BLaER1 (cell line): ENCODE data around the gene SLIT3.

Experiments
- H3K27ac ChIP-seq: shearing (Covaris generic); formaldehyde crosslinking; 2 replicates; pipeline ENCODE4 v1.8.1; 2022
- H3K27me3 ChIP-seq: shearing (Covaris generic); formaldehyde crosslinking; 2 replicates; pipeline ENCODE4 v1.8.1; 2022
- H3K36me3 ChIP-seq: shearing (Covaris generic); formaldehyde crosslinking; 2 replicates; pipeline ENCODE4 v1.8.1; 2022
- H3K4me1 ChIP-seq: shearing (Covaris generic); formaldehyde crosslinking; 2 replicates; pipeline ENCODE4 v1.8.1; 2022
- H3K4me2 ChIP-seq: shearing (Covaris generic); formaldehyde crosslinking; 2 replicates; pipeline ENCODE4 v1.8.1; 2022
- H3K4me3 ChIP-seq: shearing (Covaris generic); formaldehyde crosslinking; 2 replicates; pipeline ENCODE4 v1.8.1; 2022
- H3K9ac ChIP-seq: shearing (Covaris generic); formaldehyde crosslinking; 2 replicates; pipeline ENCODE4 v1.8.1; 2022
- H3K9me3 ChIP-seq: shearing (Covaris generic); formaldehyde crosslinking; 2 replicates; pipeline ENCODE4 v1.8.1; 2022
- H4K20me1 ChIP-seq: shearing (Covaris generic); formaldehyde crosslinking; 2 replicates; pipeline ENCODE4 v1.8.1; 2022
- Cebpa-rat ChIP-seq: shearing (Covaris generic); IDR thresholded peaks from 2 replicates; pipeline ENCODE4 v1.8.1; 2022

The SLIT3 gene

DNA sequence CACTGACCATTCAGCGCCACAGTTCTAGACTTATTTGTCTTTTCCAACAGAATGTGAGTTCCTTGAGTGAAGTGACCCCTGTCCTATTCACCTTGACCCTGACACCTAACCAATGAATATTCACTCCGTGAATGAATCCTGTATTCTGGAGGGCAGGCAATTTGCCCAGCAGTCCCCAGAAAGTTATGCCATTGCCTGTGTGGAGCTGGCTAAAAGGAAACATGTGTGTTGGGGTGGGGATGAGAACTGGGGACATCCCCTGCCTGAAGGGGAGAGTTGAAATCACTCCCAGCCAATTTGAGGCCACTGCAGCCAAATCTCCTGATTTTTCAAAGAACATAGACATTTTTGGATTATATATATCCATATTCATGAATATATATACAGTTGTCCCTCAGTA lies 199.0 kb downstream of the SLIT3 start:
- no peaks in the 10 kb centered on the region for H3K36me3 ChIP-seq
- TF ChIP-seq Cebpa-rat, result no peak
- no peaks in the 10 kb centered on the region for H3K9me3 ChIP-seq
- no peaks in the 10 kb centered on the region for H4K20me1 ChIP-seq
- no peak overlapping the region for H3K4me3 ChIP-seq
- H3K4me1 ChIP-seq, result peaks cover 25% of the 10 kb centered on the region
- no peak overlapping the region for H3K27ac ChIP-seq
- no peak overlapping the region for H3K9ac ChIP-seq
- 0 out of 2 replicates have a peak, but pooled peaks cover 3% of the 10 kb centered on the region for H3K27me3 ChIP-seq
- no peak overlapping the region for H3K4me2 ChIP-seq

GRCh38 chr5:169100735-169101075 lies 200.2 kb downstream of the SLIT3 start:
- Histone ChIP-seq H3K36me3 (no peaks in the 10 kb centered on the region), H3K27me3 (no peaks in the 10 kb centered on the region), H3K9ac (no peak overlapping the region), H3K4me1 (peaks cover 25% of the 10 kb centered on the region), H4K20me1 (no peaks in the 10 kb centered on the region), H3K4me3 (no peak overlapping the region), H3K9me3 (no peaks in the 10 kb centered on the region), H3K27ac (no peak overlapping the region), H3K4me2 (no peak overlapping the region)
- TF ChIP-seq Cebpa-rat, result no peak

DNA sequence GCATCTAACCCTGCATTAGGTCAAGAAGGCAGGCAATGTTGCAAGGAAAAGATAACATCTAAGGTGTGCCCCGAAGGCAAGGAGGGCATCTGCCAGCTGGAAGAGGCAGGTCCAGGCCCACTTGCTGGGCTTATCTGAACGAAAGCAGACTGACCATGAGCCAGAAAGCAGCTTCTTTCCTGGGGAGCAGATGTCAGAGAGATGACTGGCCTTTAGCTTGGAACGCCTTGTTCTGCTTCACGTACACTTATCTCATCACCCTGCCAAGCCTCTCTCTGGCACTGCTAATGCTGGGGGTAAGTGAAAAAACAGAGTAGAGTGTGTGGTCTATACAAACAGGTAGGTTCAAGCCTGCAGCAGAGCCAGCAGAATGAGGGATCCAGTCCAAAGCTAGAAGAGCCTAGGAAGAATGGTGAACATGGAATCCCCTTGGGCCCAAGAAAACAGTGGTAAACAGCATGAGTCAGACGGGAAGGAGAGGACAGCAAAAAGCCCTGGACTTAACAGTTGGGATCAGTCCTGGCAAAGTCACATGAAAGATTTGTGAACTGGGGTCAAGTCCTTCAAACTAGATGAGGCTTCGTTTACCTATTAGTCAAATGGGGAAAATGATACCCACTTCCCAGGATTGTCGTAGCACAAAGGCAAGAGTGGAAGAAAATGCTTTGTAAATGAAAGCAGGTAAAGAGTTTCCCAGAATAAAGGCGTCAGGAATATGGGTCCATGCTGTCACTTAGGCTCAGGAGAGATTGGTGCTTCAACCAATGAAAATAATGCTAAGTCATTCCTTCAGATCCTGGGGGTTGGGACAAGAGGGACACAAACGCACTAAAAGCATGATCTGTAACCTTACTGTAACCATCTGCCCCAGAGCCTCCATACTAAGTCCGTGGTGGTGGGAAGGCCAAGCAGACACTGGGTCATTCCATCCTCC lies 200.9 kb downstream of the SLIT3 start:
- Histone ChIP-seq H3K4me3 (no peak overlapping the region), H4K20me1 (no peaks in the 10 kb centered on the region), H3K4me2 (no peak overlapping the region), H3K4me1 (peaks cover 21% of the 10 kb centered on the region), H3K9ac (no peak overlapping the region), H3K36me3 (no peaks in the 10 kb centered on the region), H3K27ac (no peak overlapping the region), H3K9me3 (no peaks in the 10 kb centered on the region), H3K27me3 (no peaks in the 10 kb centered on the region)
- TF ChIP-seq Cebpa-rat, result no peak

GRCh38 chr5:169098331-169099121 lies 202.4 kb downstream of the SLIT3 start:
- H3K4me2 ChIP-seq, result no peak overlapping the region
- H3K9me3 ChIP-seq, result no peaks in the 10 kb centered on the region
- H3K36me3 ChIP-seq, result no peaks in the 10 kb centered on the region
- H3K4me3 ChIP-seq, result no peak overlapping the region
- H3K27me3 ChIP-seq, result no peaks in the 10 kb centered on the region
- H3K27ac ChIP-seq, result no peak overlapping the region
- TF ChIP-seq Cebpa-rat, result no peak
- H3K4me1 ChIP-seq, result peaks cover 8% of the 10 kb centered on the region; the same call in 1 of the 2 replicates
- H4K20me1 ChIP-seq, result no peaks in the 10 kb centered on the region
- no peak overlapping the region for H3K9ac ChIP-seq

GRCh38 chr5:169097374-169098326 lies 203.3 kb downstream of the SLIT3 start:
- Histone ChIP-seq H3K27ac (no peak overlapping the region), H3K9me3 (no peaks in the 10 kb centered on the region), H3K27me3 (no peaks in the 10 kb centered on the region), H3K4me1 (peaks cover 8% of the 10 kb centered on the region; the same call in 1 of the 2 replicates), H3K4me3 (no peak overlapping the region), H3K36me3 (no peaks in the 10 kb centered on the region), H3K4me2 (peak overlapping the region; percentile 26), H3K9ac (no peak overlapping the region), H4K20me1 (no peaks in the 10 kb centered on the region)
- TF ChIP-seq Cebpa-rat, result no peak

DNA sequence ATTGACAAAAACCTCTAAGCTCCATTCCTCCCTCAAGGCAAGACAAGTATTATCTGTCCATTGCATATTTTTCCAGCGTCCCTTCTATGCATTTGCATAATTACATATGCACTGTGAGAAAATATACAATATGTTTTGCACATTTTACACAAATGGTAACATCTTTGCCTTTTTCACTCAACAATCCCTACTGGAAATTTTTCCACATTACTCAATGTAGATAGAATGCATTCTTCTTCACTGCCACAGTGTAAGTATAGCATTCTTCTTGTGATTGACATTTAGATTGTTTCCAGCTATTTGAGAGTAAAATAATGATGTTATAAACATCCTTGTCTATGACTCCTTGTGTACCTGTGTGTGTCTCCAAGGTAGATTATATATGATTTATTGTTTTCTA lies 205.0 kb downstream of the SLIT3 start:
- Histone ChIP-seq H3K36me3 (no peaks in the 10 kb centered on the region), H3K27me3 (no peaks in the 10 kb centered on the region), H4K20me1 (no peaks in the 10 kb centered on the region), H3K27ac (no peak overlapping the region), H3K4me3 (no peak overlapping the region), H3K9ac (no peak overlapping the region), H3K9me3 (no peaks in the 10 kb centered on the region), H3K4me1 (peaks cover 8% of the 10 kb centered on the region; the same call in 1 of the 2 replicates), H3K4me2 (no peak overlapping the region)
- no peak for TF ChIP-seq Cebpa-rat

- H3K9me3 ChIP-seq, result peaks cover 1% of the 10 kb centered on the region; the same call in 1 of the 2 replicates
- H3K27me3 ChIP-seq, result no peaks in the 10 kb centered on the region
- H3K4me2 ChIP-seq, result no peak overlapping the region
- H3K27ac ChIP-seq, result no peak overlapping the region
- H3K9ac ChIP-seq, result no peak overlapping the region
- no peak overlapping the region for H3K4me3 ChIP-seq
- no peaks in the 10 kb centered on the region for H4K20me1 ChIP-seq
- no peak for TF ChIP-seq Cebpa-rat
- no peaks in the 10 kb centered on the region for H3K36me3 ChIP-seq
- H3K4me1 ChIP-seq, result peaks cover 8% of the 10 kb centered on the region; the same call in 1 of the 2 replicates
Observed at GRCh38 chr5:169095410-169095960, 205.5 kb downstream of the SLIT3 start.

GRCh38 chr5:169094586-169095409 lies 206.1 kb downstream of the SLIT3 start:
- Histone ChIP-seq H3K9me3 (peaks cover 6% of the 10 kb centered on the region; the same call in 1 of the 2 replicates), H3K4me1 (peaks cover 8% of the 10 kb centered on the region; the same call in 1 of the 2 replicates), H3K4me3 (no peak overlapping the region), H3K27ac (no peak overlapping the region), H3K9ac (no peak overlapping the region), H3K27me3 (no peaks in the 10 kb centered on the region), H3K36me3 (no peaks in the 10 kb centered on the region), H3K4me2 (no peak overlapping the region), H4K20me1 (no peaks in the 10 kb centered on the region)
- no peak for TF ChIP-seq Cebpa-rat
